Measurements from ENCODE around the gene TXNRD1.
"Not testable (repeated sequence)": the region's sequence is repeated elsewhere in the genome, so short reads cannot be mapped to it uniquely, and the experiment has no call there.

TXNRD1 gene

GRCh38 chr12:104237930-104238329 is 22.4 kb downstream of the TXNRD1 start:
- DNase-seq (ENCODE audit: low read depth in 2 of 2): no peak

DNA sequence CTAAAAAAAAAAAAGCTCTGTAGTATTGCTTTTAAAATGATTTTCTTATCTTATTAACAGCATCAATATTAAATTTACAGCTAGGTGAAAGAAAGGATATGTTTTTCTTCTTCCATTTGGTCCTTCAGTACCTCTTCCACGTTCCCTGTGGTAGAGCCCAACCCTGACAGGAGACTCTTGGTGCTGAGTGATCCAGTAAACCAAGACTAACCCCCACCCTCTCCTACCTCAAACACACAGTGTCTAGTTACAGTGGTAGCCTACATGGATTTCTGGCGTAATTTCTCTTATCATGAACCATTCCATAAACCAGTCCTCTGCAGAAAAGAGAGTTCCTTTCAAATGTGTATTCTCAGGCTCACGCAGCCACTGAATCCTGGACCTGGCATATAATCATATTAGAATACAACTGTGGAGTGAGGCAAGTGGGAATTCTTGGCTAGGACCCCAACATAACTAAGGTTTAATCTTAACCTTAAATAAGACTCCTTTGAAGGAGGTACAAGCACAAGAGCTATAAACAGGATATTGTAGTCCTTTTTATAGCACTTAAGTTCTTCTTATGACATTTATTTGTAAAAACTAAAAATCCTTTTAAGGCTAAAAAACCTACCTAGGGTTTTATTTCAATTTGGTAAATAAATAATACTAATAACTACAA is 27.1 kb downstream of the TXNRD1 start:
- DNase-seq (ENCODE audit: low read depth in 2 of 2): no peak

DNA sequence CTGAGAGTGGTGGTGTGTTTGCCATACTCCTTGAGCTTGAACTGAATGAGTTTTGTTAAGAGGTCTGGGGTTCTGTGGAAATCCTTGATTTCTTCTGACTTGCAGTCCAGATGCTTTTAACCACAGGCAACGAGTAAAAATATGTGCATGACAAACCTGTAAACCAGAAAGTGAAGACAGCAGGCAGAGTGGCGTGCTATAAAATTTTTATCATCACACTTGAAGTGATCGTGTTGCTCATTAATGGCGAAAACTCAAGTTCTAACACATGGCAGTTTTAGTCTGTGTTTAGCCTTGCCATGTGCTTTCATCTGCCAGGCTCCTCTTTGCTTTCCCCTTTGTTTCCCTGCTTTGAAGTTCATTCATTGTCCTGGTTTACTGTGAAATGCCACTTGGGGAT is 28.0 kb downstream of the TXNRD1 start:
- no peak for DNase-seq (ENCODE audit: low read depth in 2 of 2)

GRCh38 chr12:104243971-104244370 is 28.4 kb downstream of the TXNRD1 start:
- DNase-seq (ENCODE audit: low read depth in 2 of 2): no peak

GRCh38 chr12:104247698-104248097 is 32.1 kb downstream of the TXNRD1 start:
- DNase-seq (ENCODE audit: low read depth in 2 of 2): no peak

DNA sequence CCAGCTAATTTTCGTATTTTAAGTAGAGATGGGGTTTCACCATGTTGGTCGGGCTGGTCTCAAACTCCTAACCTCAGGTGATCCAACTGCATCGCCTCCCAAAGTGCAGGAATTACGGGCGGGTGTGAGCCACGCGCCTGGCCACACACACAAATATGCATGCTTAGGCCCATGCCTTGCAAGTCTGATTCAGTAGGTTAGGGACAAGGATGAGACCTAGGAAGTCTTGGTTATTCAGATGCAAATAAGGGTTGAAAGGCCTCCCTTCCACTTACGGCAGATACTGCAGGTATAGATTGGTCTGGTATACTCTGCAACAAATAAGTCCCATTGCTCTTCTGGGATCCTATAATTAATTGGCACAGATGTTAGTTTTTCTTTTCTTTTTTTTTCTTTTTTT is 32.9 kb downstream of the TXNRD1 start:
- no peak for DNase-seq (ENCODE audit: low read depth in 2 of 2)

DNA sequence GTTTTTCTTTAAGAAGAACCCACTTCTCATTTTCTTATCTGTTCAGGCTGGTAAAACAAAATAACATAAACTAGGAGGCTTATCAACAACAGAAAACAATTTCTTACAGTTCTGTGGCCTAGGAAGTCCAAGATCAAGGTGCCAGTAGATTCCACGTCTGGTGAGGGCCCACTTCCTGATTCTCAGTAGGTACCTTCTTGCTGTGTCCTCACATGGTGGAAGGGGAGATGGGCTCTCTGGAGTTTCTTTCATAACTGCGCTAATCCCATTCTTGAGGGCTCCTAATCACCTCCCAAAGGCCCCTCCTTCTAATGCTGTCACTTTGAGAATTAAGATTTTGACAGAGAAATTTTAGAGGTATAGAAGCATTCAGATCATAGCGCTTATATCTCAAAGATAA is 33.4 kb downstream of the TXNRD1 start:
- no peak for DNase-seq (ENCODE audit: low read depth in 2 of 2)

GRCh38 chr12:104249898-104250297 is 34.3 kb downstream of the TXNRD1 start:
- no peak for DNase-seq (ENCODE audit: low read depth in 2 of 2)

- no peak for DNase-seq (ENCODE audit: low read depth in 2 of 2)
These were observed 35.0 kb downstream of the TXNRD1 start for GRCh38 chr12:104250366-104251125.

- no peak for DNase-seq (ENCODE audit: low read depth in 2 of 2)
These were observed 42.4 kb downstream of the TXNRD1 start for GRCh38 chr12:104257913-104258472.

DNA sequence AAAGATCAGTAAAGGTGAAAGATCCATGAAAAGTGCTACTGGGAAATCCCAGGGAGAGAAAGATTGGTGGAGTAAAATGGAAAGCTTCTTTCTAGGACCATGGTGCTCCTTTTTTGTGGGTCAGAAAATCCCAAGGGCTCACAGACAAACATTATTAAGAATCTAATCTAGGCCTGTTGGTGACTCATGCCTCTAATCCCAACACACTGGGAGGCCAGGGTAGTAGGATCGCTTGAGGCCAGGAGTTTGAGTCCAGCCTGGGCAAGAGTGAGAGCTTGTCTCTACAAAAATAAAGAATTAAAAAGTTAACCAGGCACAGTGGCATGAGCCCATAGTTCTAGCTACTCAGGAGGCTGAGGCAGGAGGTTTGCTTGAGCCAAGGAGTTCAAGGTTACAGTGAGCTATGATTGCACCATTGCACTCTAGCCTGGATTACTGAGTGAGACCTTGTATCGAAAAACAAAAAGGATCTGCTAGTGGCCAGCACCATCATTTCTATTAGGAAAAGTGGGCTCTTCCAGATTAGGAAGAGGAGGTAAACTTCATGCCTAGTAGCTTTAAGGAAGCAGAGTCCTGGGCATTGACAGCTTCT is 43.0 kb downstream of the TXNRD1 start:
- no peak for DNase-seq (ENCODE audit: low read depth in 2 of 2)

DNA sequence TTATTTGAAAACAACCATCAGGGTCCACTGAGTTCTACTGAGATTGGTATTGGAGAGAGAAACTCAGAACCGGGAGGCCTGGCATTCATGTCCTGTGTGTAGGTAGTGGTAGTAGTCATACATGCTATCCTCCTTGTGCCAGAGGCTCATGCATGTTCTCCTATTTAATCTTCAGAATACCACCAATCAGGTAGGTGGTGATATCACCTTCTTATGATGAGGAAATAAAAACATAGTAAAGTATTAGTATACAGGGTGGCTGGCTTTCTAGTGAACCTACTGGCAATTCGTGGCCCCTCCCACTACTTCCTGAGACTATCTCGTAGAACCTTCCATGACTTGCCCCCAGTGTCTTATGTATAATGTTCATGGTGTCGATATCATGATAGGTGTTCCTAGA is 47.4 kb downstream of the TXNRD1 start:
- no peak for DNase-seq (ENCODE audit: low read depth in 2 of 2)

GRCh38 chr12:104263580-104264358 is 48.2 kb downstream of the TXNRD1 start:
- DNase-seq (ENCODE audit: low read depth in 2 of 2): peak; percentile 88

DNA sequence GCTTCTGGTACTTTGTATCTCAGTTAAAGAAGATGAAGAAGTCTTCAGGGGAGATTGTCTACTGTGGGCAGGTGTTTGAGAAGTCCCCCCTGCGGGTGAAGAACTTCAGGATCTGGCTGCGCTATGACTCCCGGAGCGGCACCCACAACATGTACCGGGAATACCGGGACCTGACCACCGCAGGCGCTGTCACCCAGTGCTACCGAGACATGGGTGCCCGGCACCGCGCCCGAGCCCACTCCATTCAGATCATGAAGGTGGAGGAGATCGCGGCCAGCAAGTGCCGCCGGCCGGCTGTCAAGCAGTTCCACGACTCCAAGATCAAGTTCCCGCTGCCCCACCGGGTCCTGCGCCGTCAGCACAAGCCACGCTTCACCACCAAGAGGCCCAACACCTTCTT is 49.9 kb downstream of the TXNRD1 start:
- DNase-seq (ENCODE audit: low read depth in 2 of 2): not testable (repeated sequence)

DNA sequence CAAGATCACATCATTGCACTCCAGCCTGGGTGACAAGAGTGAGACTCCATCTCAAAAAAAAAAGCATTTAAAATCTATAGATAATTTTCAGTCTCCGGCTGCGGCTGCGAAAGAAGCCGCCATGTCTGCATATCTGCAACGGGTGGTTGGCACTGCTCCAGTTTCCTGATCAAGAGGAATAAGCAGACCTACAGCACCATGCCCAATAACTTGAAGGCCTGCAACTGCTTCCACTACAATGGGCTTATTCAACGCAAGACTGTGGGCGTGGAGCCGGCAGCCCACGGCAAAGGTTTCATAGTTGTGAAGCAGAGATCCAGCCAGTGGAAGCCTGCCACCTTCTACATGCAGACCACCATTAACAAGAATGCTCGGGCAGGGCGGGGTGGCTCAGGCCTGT is 57.4 kb downstream of the TXNRD1 start:
- DNase-seq (ENCODE audit: low read depth in 2 of 2): no peak

- no peak for DNase-seq (ENCODE audit: low read depth in 2 of 2)
These were observed 57.9 kb downstream of the TXNRD1 start for GRCh38 chr12:104273503-104273902.

DNA sequence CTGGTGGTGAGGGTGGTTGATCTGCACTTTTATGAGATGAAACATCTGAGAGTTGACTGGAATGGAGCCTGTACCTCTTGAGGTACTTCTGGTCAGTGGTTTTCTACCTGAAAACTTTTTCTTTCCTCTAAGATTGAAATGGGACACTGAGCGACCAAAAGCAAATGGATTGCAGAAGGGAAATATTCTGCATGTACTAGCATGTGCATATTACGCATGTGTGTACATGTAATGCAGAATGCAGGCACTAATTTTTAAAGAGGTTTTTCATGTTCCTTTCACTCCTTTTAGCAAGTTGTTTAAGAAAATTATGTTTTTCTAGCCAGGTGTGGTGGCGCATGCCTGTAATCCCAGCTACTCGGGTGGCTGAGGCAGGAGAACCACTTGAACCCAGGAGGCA is 59.2 kb downstream of the TXNRD1 start:
- no peak for DNase-seq (ENCODE audit: low read depth in 2 of 2)

- DNase-seq (ENCODE audit: low read depth in 2 of 2): no peak
These were observed 60.1 kb downstream of the TXNRD1 start for GRCh38 chr12:104275689-104276088.

- no peak for DNase-seq (ENCODE audit: low read depth in 2 of 2)
These were observed 60.9 kb downstream of the TXNRD1 start for GRCh38 chr12:104276273-104277131.

GRCh38 chr12:104279164-104279563 is 63.6 kb downstream of the TXNRD1 start:
- DNase-seq (ENCODE audit: low read depth in 2 of 2): no peak

DNA sequence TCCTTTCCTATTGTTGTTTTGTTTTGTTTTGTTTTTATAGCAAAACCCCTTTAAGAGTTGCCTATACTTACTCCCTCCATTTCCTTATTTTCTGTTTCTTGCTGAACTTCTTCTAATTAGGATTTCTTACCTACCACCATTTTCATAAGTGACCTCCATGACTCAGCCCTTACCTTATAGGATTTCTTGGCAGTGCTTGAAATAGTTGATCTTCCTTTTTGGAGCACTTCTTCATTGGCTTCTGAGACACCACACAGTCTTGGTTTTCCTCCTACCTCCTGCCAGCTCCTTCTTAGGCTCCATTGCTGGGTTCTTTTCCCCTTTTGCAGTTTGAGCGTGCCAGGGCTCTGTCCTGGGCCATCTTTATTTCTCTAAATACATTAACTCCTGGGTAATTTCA is 64.5 kb downstream of the TXNRD1 start:
- no peak for DNase-seq (ENCODE audit: low read depth in 2 of 2)

All from fibroblast of skin of left biceps (primary cell).